ENCODE results near the gene CNTN1.
A peak's percentile ranks its signal among the peaks of the same experiment; 100 is the strongest.

CNTN1 gene

GRCh38 chr12:40691913-40692764, at the start of gene CNTN1:
TSS of gene CNTN1 (plus strand) at chr12:40692439.
- peak; percentile 95 for DNase-seq (ENCODE audit: extremely low spot score)
- POLR2A ChIA-PET, result no interaction called here
- TF ChIP-seq PKNOX1 (IDR thresholded peaks at IDR 0.05), result peak; percentile 98
- TF ChIP-seq ELF4 (IDR thresholded peaks at IDR 0.05), result no peak
- CTCF ChIA-PET, result no interaction called here

- ChIA-PET POLR2A (no interaction called here), CTCF (no interaction called here)
- no peak for DNase-seq (ENCODE audit: extremely low spot score)
- TF ChIP-seq L3MBTL2 (conservative IDR thresholded peaks at IDR 0.05), result no peak
- TF ChIP-seq ZNF384 (IDR thresholded peaks at IDR 0.05), result no peak
- no peak for TF ChIP-seq SUZ12 (IDR thresholded peaks at IDR 0.05)
- TF ChIP-seq FOXM1 (IDR thresholded peaks at IDR 0.05; ENCODE audit: borderline replicate concordance), result no peak
- no peak for TF ChIP-seq ARNT (IDR thresholded peaks at IDR 0.05)
- TF ChIP-seq SP1 (IDR thresholded peaks at IDR 0.05), result no peak
- TF ChIP-seq NFRKB (IDR thresholded peaks at IDR 0.05), result no peak
- no peak for TF ChIP-seq BHLHE40 (IDR thresholded peaks at IDR 0.05; ENCODE audit: borderline replicate concordance)
- TF ChIP-seq FOXK2 (IDR thresholded peaks at IDR 0.05), result no peak
- TF ChIP-seq TARDBP (IDR thresholded peaks at IDR 0.05), result no peak
- no peak for TF ChIP-seq LEF1 (IDR thresholded peaks at IDR 0.05; ENCODE audit: borderline replicate concordance)
- no peak for TF ChIP-seq PKNOX1 (IDR thresholded peaks at IDR 0.05)
- no peak for TF ChIP-seq CTBP1 (IDR thresholded peaks at IDR 0.05; ENCODE audit: borderline replicate concordance)
- no peak for TF ChIP-seq ELF4 (IDR thresholded peaks at IDR 0.05)
- TF ChIP-seq FOXA1 (IDR thresholded peaks at IDR 0.05), result no peak
- TF ChIP-seq HDGF (IDR thresholded peaks at IDR 0.05; ENCODE audit: borderline replicate concordance), result no peak
Observed at GRCh38 chr12:40643506-40643905, 48.7 kb upstream of the CNTN1 start.

DNA sequence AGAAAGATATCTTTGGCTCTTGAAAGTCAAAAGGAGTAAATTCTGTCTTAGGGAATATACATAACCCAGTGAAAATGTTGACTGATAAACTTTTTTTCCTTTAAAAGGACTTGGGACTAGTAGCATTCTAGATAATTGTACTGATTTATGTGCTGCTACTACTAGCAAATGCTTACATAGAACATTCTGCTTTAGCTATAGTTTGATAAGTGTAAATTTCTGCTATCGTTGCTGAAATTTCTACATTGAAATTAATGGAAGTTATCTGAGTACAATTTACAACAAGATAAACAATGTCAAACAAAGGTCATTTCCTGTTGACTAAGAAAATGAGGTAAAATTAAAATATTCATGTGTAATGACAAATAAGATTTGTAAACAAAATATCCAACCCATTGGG, 48.3 kb upstream of the CNTN1 start:
- TF ChIP-seq TARDBP (IDR thresholded peaks at IDR 0.05), result no peak
- TF ChIP-seq SUZ12 (IDR thresholded peaks at IDR 0.05), result no peak
- TF ChIP-seq SP1 (IDR thresholded peaks at IDR 0.05), result no peak
- TF ChIP-seq PKNOX1 (IDR thresholded peaks at IDR 0.05), result no peak
- TF ChIP-seq FOXM1 (IDR thresholded peaks at IDR 0.05; ENCODE audit: borderline replicate concordance), result no peak
- TF ChIP-seq NFRKB (IDR thresholded peaks at IDR 0.05), result no peak
- no peak for TF ChIP-seq FOXK2 (IDR thresholded peaks at IDR 0.05)
- TF ChIP-seq FOXA1 (IDR thresholded peaks at IDR 0.05), result no peak
- no peak for TF ChIP-seq ELF4 (IDR thresholded peaks at IDR 0.05)
- TF ChIP-seq LEF1 (IDR thresholded peaks at IDR 0.05; ENCODE audit: borderline replicate concordance), result no peak
- no peak for TF ChIP-seq HDGF (IDR thresholded peaks at IDR 0.05; ENCODE audit: borderline replicate concordance)
- no peak for TF ChIP-seq ZNF384 (IDR thresholded peaks at IDR 0.05)
- ChIA-PET CTCF (no interaction called here), POLR2A (no interaction called here)
- DNase-seq (ENCODE audit: extremely low spot score), result no peak

GRCh38 chr12:40644708-40645107, 47.5 kb upstream of the CNTN1 start:
- ChIA-PET CTCF (no interaction called here), POLR2A (no interaction called here)
- DNase-seq (ENCODE audit: extremely low spot score), result no peak
- TF ChIP-seq PKNOX1 (IDR thresholded peaks at IDR 0.05) (no peak), ARNT (IDR thresholded peaks at IDR 0.05) (no peak), L3MBTL2 (conservative IDR thresholded peaks at IDR 0.05) (no peak)

DNA sequence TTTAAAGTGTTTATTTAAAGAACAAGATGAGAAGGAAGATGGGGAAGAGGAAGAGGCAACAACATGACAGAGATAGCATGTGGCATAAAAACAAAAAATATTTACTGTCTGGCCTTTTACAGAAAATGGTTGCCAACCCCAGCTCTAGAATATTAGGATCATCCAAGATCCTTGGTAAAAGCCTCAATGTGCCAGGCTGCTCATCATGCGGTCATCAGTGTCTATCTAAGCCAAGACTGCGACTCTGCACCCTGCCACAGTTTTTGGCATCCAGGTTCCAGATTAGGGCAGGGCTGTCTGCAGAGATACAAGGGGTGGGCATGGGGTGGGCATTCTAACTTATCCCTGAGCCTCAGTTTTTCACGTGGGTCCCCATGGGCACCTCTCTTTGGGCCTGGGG, 46.9 kb upstream of the CNTN1 start:
- ChIA-PET POLR2A (no interaction called here), CTCF (no interaction called here)

DNA sequence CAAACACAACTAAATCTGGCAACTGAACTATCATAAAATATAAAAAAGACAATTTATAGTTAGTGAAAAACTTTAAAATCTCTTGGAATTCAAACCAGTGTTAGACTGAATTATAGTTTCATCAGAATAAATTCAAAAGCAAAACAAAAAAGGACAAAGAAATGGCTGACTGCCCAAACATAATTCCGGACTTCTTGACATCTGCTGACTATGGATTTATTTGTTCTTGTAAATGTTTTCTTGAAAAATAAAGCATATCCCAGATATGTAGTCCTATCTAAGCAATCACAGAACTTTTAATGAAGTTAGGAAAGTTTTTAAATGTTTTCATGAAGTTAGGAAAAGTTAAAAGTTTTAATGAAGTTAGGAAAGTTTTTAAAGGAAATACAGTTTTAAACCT, 45.8 kb upstream of the CNTN1 start:
- no peak for TF ChIP-seq FOXA1 (IDR thresholded peaks at IDR 0.05)
- no peak for TF ChIP-seq ZNF384 (IDR thresholded peaks at IDR 0.05)
- no peak for TF ChIP-seq FOXM1 (IDR thresholded peaks at IDR 0.05; ENCODE audit: borderline replicate concordance)
- TF ChIP-seq ELF4 (IDR thresholded peaks at IDR 0.05), result no peak
- TF ChIP-seq CTBP1 (IDR thresholded peaks at IDR 0.05; ENCODE audit: borderline replicate concordance), result no peak
- no peak for TF ChIP-seq NFRKB (IDR thresholded peaks at IDR 0.05)
- CTCF ChIA-PET, result no interaction called here
- POLR2A ChIA-PET, result no interaction called here
- no peak for DNase-seq (ENCODE audit: extremely low spot score)

More for the DNA sequence above, 46.9 kb upstream of the CNTN1 start:
- no peak for DNase-seq (ENCODE audit: extremely low spot score)
- TF ChIP-seq SUZ12 (IDR thresholded peaks at IDR 0.05) (no peak), FOXK2 (IDR thresholded peaks at IDR 0.05) (no peak), LEF1 (IDR thresholded peaks at IDR 0.05; ENCODE audit: borderline replicate concordance) (no peak), ELF4 (IDR thresholded peaks at IDR 0.05) (no peak), FOXM1 (IDR thresholded peaks at IDR 0.05; ENCODE audit: borderline replicate concordance) (no peak), NFRKB (IDR thresholded peaks at IDR 0.05) (no peak), CTBP1 (IDR thresholded peaks at IDR 0.05; ENCODE audit: borderline replicate concordance) (no peak), FOXA1 (IDR thresholded peaks at IDR 0.05) (no peak), SP1 (IDR thresholded peaks at IDR 0.05) (no peak), ARNT (IDR thresholded peaks at IDR 0.05) (no peak), L3MBTL2 (conservative IDR thresholded peaks at IDR 0.05) (no peak), ZNF384 (IDR thresholded peaks at IDR 0.05) (no peak), TARDBP (IDR thresholded peaks at IDR 0.05) (no peak)

Data from HEK293T (cell line).